ENCODE results near the gene ATP8B1. TPM values are rescaled to one million over a fixed set of nuclear protein-coding genes. Genes with fewer than 3 reads are reported as not detected.
A peak's percentile ranks its signal among the peaks of the same experiment; 100 is the strongest.

The ATP8B1 gene
- total RNA-seq, 1 experiment from 2014 or later, result 24.8 TPM

GRCh38 chr18:57790316-57790715 is 12.8 kb downstream of the ATP8B1 start:
- intact Hi-C loops (cut with micrococcal nuclease), result no loop called here
- Histone ChIP-seq H3K36me3 (ENCODE audit: low read depth, low read length) (0 out of 2 replicates have a peak, but pooled peaks cover under 1% of the 10 kb centered on the region), H4K20me1 (ENCODE audit: low read length) (no peaks in the 10 kb centered on the region), H3K9me3 (ENCODE audit: low read length) (no peaks in the 10 kb centered on the region), H3K27me3 (ENCODE audit: low read length) (no peaks in the 10 kb centered on the region), H3K79me2 (ENCODE audit: low read length) (peaks cover 91% of the 10 kb centered on the region), H3K27ac (ENCODE audit: low read length) (peak overlapping the region; percentile 96), H3F3A (ENCODE audit: low read length, unreplicated experiment) (peaks cover 3% of the 10 kb centered on the region), H3K9ac (ENCODE audit: low read length) (no peak overlapping the region), H3K9me2 (replicated peaks; ENCODE audit: low read length) (no peaks in the 10 kb centered on the region), H2AFZ (ENCODE audit: low read length) (no peak overlapping the region), H3K4me2 (ENCODE audit: low read length) (peak overlapping the region; percentile 82), H3K4me1 (ENCODE audit: insufficient read depth, low read length) (peaks cover 58% of the 10 kb centered on the region), H3K4me3 (ENCODE audit: low read length) (no peak overlapping the region)
- ChIA-PET POLR2A (ENCODE audit: unreplicated experiment) (interaction anchor here (0.7 kb wide), 1 partner anchor 82 kb away, joined by 7 read pairs; no protein-coding TSS in a partner anchor), CTCF (no interaction called here)
- no peak for DNase-seq
- BruUV-seq (replicated peaks), result no TSS peak
- no peak for ATAC-seq
- TF ChIP-seq EZH2phosphoT487 (IDR thresholded peaks at IDR 0.05; ENCODE audit: borderline replicate concordance, low read length) (no peak), EZH2 (IDR thresholded peaks at IDR 0.05; ENCODE audit: low read length, unreplicated experiment) (no peak), CTCF (conservative IDR thresholded peaks at IDR 0.05; ENCODE audit: low read depth, low read length) (no peak)

GRCh38 chr18:57789759-57790158 is 13.4 kb downstream of the ATP8B1 start:
- ATAC-seq (peak; percentile 4; the same call in 1 of the 2 replicates), DNase-seq (peak; percentile 73)
- Histone ChIP-seq H3F3A (ENCODE audit: low read length, unreplicated experiment) (peaks cover 3% of the 10 kb centered on the region), H3K27me3 (ENCODE audit: low read length) (no peaks in the 10 kb centered on the region), H3K27ac (ENCODE audit: low read length) (peak overlapping the region; percentile 96), H3K4me2 (ENCODE audit: low read length) (peak overlapping the region; percentile 82), H3K9me3 (ENCODE audit: low read length) (no peaks in the 10 kb centered on the region), H3K36me3 (ENCODE audit: low read depth, low read length) (no peaks in the 10 kb centered on the region), H3K9ac (ENCODE audit: low read length) (peak overlapping the region; percentile 75), H3K4me3 (ENCODE audit: low read length) (peak overlapping the region; percentile 48), H3K4me1 (ENCODE audit: insufficient read depth, low read length) (peaks cover 59% of the 10 kb centered on the region), H4K20me1 (ENCODE audit: low read length) (no peaks in the 10 kb centered on the region), H3K79me2 (ENCODE audit: low read length) (peaks cover 91% of the 10 kb centered on the region), H2AFZ (ENCODE audit: low read length) (no peak overlapping the region), H3K9me2 (replicated peaks; ENCODE audit: low read length) (no peaks in the 10 kb centered on the region)
- BruUV-seq (replicated peaks), result no TSS peak
- ChIA-PET POLR2A (ENCODE audit: unreplicated experiment) (interaction anchor here (0.7 kb wide), 1 partner anchor 81 kb away, joined by 7 read pairs; no protein-coding TSS in a partner anchor), CTCF (no interaction called here)
- no peak for TF ChIP-seq EZH2phosphoT487 (IDR thresholded peaks at IDR 0.05; ENCODE audit: borderline replicate concordance, low read length)
- TF ChIP-seq CTCF (conservative IDR thresholded peaks at IDR 0.05; ENCODE audit: low read depth, low read length), result no peak
- TF ChIP-seq EZH2 (IDR thresholded peaks at IDR 0.05; ENCODE audit: low read length, unreplicated experiment), result no peak
- intact Hi-C loops (cut with micrococcal nuclease), result loop anchor here (2.0 to 10.0 kb wide), 4 partner anchors 19 to 147 kb away; no protein-coding TSS in a partner anchor

GRCh38 chr18:57789090-57789489 is 14.0 kb downstream of the ATP8B1 start:
- peaks cover 3% of the 10 kb centered on the region for H3F3A ChIP-seq (ENCODE audit: low read length, unreplicated experiment)
- peaks cover 59% of the 10 kb centered on the region for H3K4me1 ChIP-seq (ENCODE audit: insufficient read depth, low read length)
- TF ChIP-seq EZH2 (IDR thresholded peaks at IDR 0.05; ENCODE audit: low read length, unreplicated experiment) (no peak), CTCF (conservative IDR thresholded peaks at IDR 0.05; ENCODE audit: low read depth, low read length) (no peak), EZH2phosphoT487 (IDR thresholded peaks at IDR 0.05; ENCODE audit: borderline replicate concordance, low read length) (no peak)
- H3K27me3 ChIP-seq (ENCODE audit: low read length), result no peaks in the 10 kb centered on the region
- H3K9me3 ChIP-seq (ENCODE audit: low read length), result no peaks in the 10 kb centered on the region
- H3K79me2 ChIP-seq (ENCODE audit: low read length), result peaks cover 91% of the 10 kb centered on the region
- H3K4me2 ChIP-seq (ENCODE audit: low read length), result peak overlapping the region; percentile 82
- H3K9me2 ChIP-seq (replicated peaks; ENCODE audit: low read length), result no peaks in the 10 kb centered on the region
- POLR2A ChIA-PET (ENCODE audit: unreplicated experiment), result no interaction called here
- intact Hi-C loops (cut with micrococcal nuclease), result loop anchor here (2.0 to 10.0 kb wide), 4 partner anchors 18 to 147 kb away; no protein-coding TSS in a partner anchor
- H2AFZ ChIP-seq (ENCODE audit: low read length), result no peak overlapping the region
- peak overlapping the region; percentile 75 for H3K9ac ChIP-seq (ENCODE audit: low read length)
- H3K27ac ChIP-seq (ENCODE audit: low read length), result peak overlapping the region; percentile 96
- H3K36me3 ChIP-seq (ENCODE audit: low read depth, low read length), result no peaks in the 10 kb centered on the region
- peak overlapping the region; percentile 48 for H3K4me3 ChIP-seq (ENCODE audit: low read length)
- no TSS peak for BruUV-seq (replicated peaks)
- CTCF ChIA-PET, result no interaction called here
- ATAC-seq (peak; percentile 65), DNase-seq (peak; percentile 93)
- no peaks in the 10 kb centered on the region for H4K20me1 ChIP-seq (ENCODE audit: low read length)
